ENCODE results near the gene SYN1. TPM values are rescaled to one million over a fixed set of nuclear protein-coding genes. Genes with fewer than 3 reads are reported as not detected.

SYN1 gene
- total RNA-seq, 1 donor from 2014 or later, result not detected

DNA sequence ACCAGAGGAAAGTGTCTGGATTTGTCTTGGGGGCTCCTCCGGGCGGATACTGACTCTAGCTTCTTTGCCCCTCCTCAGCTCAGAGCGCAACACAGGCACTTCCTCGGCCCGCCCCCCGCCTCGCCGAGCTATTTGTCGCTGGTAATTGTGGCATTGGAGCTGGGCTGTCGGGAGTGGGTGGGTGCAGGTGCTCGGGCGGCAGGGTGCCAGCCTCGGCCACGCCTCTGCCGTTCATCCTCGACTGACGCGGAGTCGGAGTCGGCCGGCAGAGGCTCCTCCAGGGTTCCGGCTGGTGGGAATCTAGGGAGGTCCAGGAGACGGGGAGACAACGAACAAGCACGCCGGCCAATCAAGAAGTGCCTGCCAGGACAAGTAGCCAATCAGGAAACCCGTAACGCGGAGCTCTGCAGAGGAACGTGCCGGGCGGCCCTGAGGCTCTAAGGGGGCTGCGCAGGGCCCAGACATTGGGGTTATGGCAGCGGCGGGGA is 3.9 kb upstream of the SYN1 start:
- H3K9me3 Mint-ChIP-seq, result peaks cover 23% of the 10 kb centered on the region
- TF ChIP-seq EZH2 (IDR thresholded peaks at IDR 0.05), result no peak
- no peak for TF ChIP-seq CTCF (IDR thresholded peaks at IDR 0.05)
- no peak for TF ChIP-seq EZH2phosphoT487 (IDR thresholded peaks at IDR 0.05)
- no peaks in the 10 kb centered on the region for H3K79me2 ChIP-seq (ENCODE audit: low read depth)
- no peaks in the 10 kb centered on the region for H3K36me3 ChIP-seq
- no peak overlapping the region for H3K27ac Mint-ChIP-seq
- H3K27me3 Mint-ChIP-seq (ENCODE audit: insufficient read depth, low read depth), result peaks cover 27% of the 10 kb centered on the region
- H3K9me3 ChIP-seq (ENCODE audit: low read depth), result no peaks in the 10 kb centered on the region
- no peaks in the 10 kb centered on the region for H3K36me3 Mint-ChIP-seq
- peak; percentile 90 for DNase-seq (ENCODE audit: low spot score)
- no peak overlapping the region for H3K27ac ChIP-seq
- H4K20me1 ChIP-seq (ENCODE audit: low read depth), result no peaks in the 10 kb centered on the region
- no peak overlapping the region for H3K9ac ChIP-seq
- peak overlapping the region; percentile 78 for H3K4me3 Mint-ChIP-seq
- no peaks in the 10 kb centered on the region for H3F3A ChIP-seq (ENCODE audit: low read depth)
- H3K4me1 ChIP-seq, result no peaks in the 10 kb centered on the region
- peak overlapping the region; percentile 71 for H3K4me2 ChIP-seq
- H3K4me1 Mint-ChIP-seq, result peaks cover 3% of the 10 kb centered on the region
- H3K27me3 ChIP-seq, result peaks cover 7% of the 10 kb centered on the region
- peak overlapping the region; percentile 38 for H3K4me3 ChIP-seq
- H2AFZ ChIP-seq (replicated peaks), result peak overlapping the region; percentile 34

GRCh38 chrX:47621851-47622250 is 2.2 kb upstream of the SYN1 start:
- peaks cover 29% of the 10 kb centered on the region for H3K27me3 Mint-ChIP-seq (ENCODE audit: insufficient read depth, low read depth)
- Histone ChIP-seq H2AFZ (replicated peaks) (no peak overlapping the region), H3F3A (ENCODE audit: low read depth) (no peaks in the 10 kb centered on the region), H3K4me3 (no peak overlapping the region), H3K27me3 (peaks cover 7% of the 10 kb centered on the region), H3K27ac (no peak overlapping the region), H3K79me2 (ENCODE audit: low read depth) (no peaks in the 10 kb centered on the region), H3K9ac (no peak overlapping the region), H3K36me3 (no peaks in the 10 kb centered on the region), H3K9me3 (ENCODE audit: low read depth) (no peaks in the 10 kb centered on the region), H4K20me1 (ENCODE audit: low read depth) (no peaks in the 10 kb centered on the region), H3K4me1 (no peaks in the 10 kb centered on the region), H3K4me2 (no peak overlapping the region)
- no peak overlapping the region for H3K4me3 Mint-ChIP-seq
- DNase-seq (ENCODE audit: low spot score), result no peak
- H3K36me3 Mint-ChIP-seq, result no peaks in the 10 kb centered on the region
- peaks cover 3% of the 10 kb centered on the region for H3K4me1 Mint-ChIP-seq
- TF ChIP-seq EZH2 (IDR thresholded peaks at IDR 0.05) (no peak), CTCF (IDR thresholded peaks at IDR 0.05) (no peak), EZH2phosphoT487 (IDR thresholded peaks at IDR 0.05) (no peak)
- H3K27ac Mint-ChIP-seq, result no peak overlapping the region
- H3K9me3 Mint-ChIP-seq, result peaks cover 20% of the 10 kb centered on the region

- Histone ChIP-seq H3F3A (ENCODE audit: low read depth) (no peaks in the 10 kb centered on the region), H3K27me3 (peaks cover 7% of the 10 kb centered on the region), H3K9me3 (ENCODE audit: low read depth) (no peaks in the 10 kb centered on the region), H3K9ac (no peak overlapping the region), H4K20me1 (ENCODE audit: low read depth) (no peaks in the 10 kb centered on the region), H3K4me2 (peak overlapping the region; percentile 49), H2AFZ (replicated peaks) (no peak overlapping the region), H3K27ac (no peak overlapping the region), H3K4me3 (no peak overlapping the region), H3K36me3 (no peaks in the 10 kb centered on the region), H3K79me2 (ENCODE audit: low read depth) (no peaks in the 10 kb centered on the region), H3K4me1 (no peaks in the 10 kb centered on the region)
- TF ChIP-seq EZH2 (IDR thresholded peaks at IDR 0.05) (no peak), EZH2phosphoT487 (IDR thresholded peaks at IDR 0.05) (no peak), CTCF (IDR thresholded peaks at IDR 0.05) (no peak)
- peaks cover 3% of the 10 kb centered on the region for H3K4me1 Mint-ChIP-seq
- H3K4me3 Mint-ChIP-seq, result peak overlapping the region; percentile 24
- H3K9me3 Mint-ChIP-seq, result peaks cover 20% of the 10 kb centered on the region
- H3K27ac Mint-ChIP-seq, result no peak overlapping the region
- peaks cover 32% of the 10 kb centered on the region for H3K27me3 Mint-ChIP-seq (ENCODE audit: insufficient read depth, low read depth)
- DNase-seq (ENCODE audit: low spot score), result no peak
- no peaks in the 10 kb centered on the region for H3K36me3 Mint-ChIP-seq
These were observed 637 bp upstream of the SYN1 start for GRCh38 chrX:47620303-47620685.

Measured in neural progenitor cell (in vitro differentiated cells).